IMR-90 (cell line): ENCODE measurements around the gene HOXC12. TPM values are rescaled to one million over a fixed set of nuclear protein-coding genes. Genes with fewer than 3 reads are reported as not detected.

Experiments
- ATAC-seq: fragments of 200-7000 bp; cut with Tn5 transposase; 2 replicates; pipeline ENCODE4 v1.9.1; 2020; ENCODE audit warnings: low read depth, mild to moderate bottlenecking, moderate library complexity
- BruUV-seq: library from RNA; stranded (reverse); fragments of 400-500 nt; replicated peaks from 2 replicates; lab custom pipeline; 2021; lab: Mats Ljungman, UMichigan
- CTCF ChIA-PET: fragments of 300-600 bp; formaldehyde crosslinking; extraction: SDS; loops from one replicate; lab custom pipeline; 2021; ENCODE audit warnings: antibody characterized with exemption; lab: Yijun Ruan, JAX
- POLR2A ChIA-PET: fragments of 300-600 bp; sonication (Branson Sonifier 250); formaldehyde crosslinking; loops from one replicate; lab custom pipeline; 2022; ENCODE audit warnings: antibody characterized with exemption; ENCODE audit not compliant: unreplicated experiment; lab: Charles Lee
- DNase-seq: peaks from one replicate; pipeline ENCODE4 v3.0.0; 2013
- H2AFZ ChIP-seq: replicated peaks from 2 replicates; pipeline ENCODE3; 2013; ENCODE audit warnings: low read length, mild to moderate bottlenecking; ENCODE audit not compliant: poor library complexity
- H2AK5ac ChIP-seq: 2 replicates; pipeline ENCODE4 v1.6.1; 2013; ENCODE audit warnings: low read depth, low read length, inconsistent platforms
- H2AK9ac ChIP-seq: replicated peaks from 2 replicates; pipeline ENCODE3; 2013; ENCODE audit warnings: mild to moderate bottlenecking, low read depth, low read length, moderate library complexity; ENCODE audit not compliant: poor library complexity
- H2BK120ac ChIP-seq: 2 replicates; pipeline ENCODE4 v1.6.1; 2013; ENCODE audit warnings: low read depth, low read length, inconsistent platforms
- H2BK15ac ChIP-seq: 3 replicates; pipeline ENCODE4 v1.6.1; 2013; ENCODE audit warnings: low read depth, low read length, inconsistent platforms
- H2BK20ac ChIP-seq: 2 replicates; pipeline ENCODE4 v1.6.1; 2013; ENCODE audit warnings: low read depth, mild to moderate bottlenecking, inconsistent platforms, low read length, moderate library complexity
- H2BK5ac ChIP-seq: 2 replicates; pipeline ENCODE4 v1.6.1; 2013; ENCODE audit warnings: mild to moderate bottlenecking, low read depth, low read length, inconsistent platforms; ENCODE audit not compliant: poor library complexity, severe bottlenecking
- H3K14ac ChIP-seq: replicated peaks from 2 replicates; pipeline ENCODE4 v1.6.1; 2013; ENCODE audit warnings: low read depth, low read length, inconsistent platforms
- H3K18ac ChIP-seq: 2 replicates; pipeline ENCODE4 v1.6.1; 2013; ENCODE audit warnings: low read depth, low read length, control low read depth
- H3K23ac ChIP-seq: 2 replicates; pipeline ENCODE4 v1.6.1; 2013; ENCODE audit warnings: low read depth, low read length, inconsistent platforms
- H3K27ac ChIP-seq: 2 replicates; pipeline ENCODE4 v1.5.1; 2013; ENCODE audit warnings: mild to moderate bottlenecking, control low read depth, low read length; ENCODE audit not compliant: insufficient read depth
- H3K27me3 ChIP-seq: 2 replicates; pipeline ENCODE4 v1.6.1; 2013; ENCODE audit warnings: low read length; ENCODE audit not compliant: control insufficient read depth, insufficient read depth
- H3K36me3 ChIP-seq: 2 replicates; pipeline ENCODE4 v1.6.1; 2013; ENCODE audit warnings: low read length, mixed read lengths; ENCODE audit not compliant: control insufficient read depth, insufficient read depth
- H3K4ac ChIP-seq: 2 replicates; pipeline ENCODE4 v1.6.1; 2013; ENCODE audit warnings: low read depth, low read length, inconsistent platforms
- H3K4me1 ChIP-seq: 2 replicates; pipeline ENCODE4 v1.6.1; 2013; ENCODE audit warnings: low read length, mixed read lengths; ENCODE audit not compliant: control insufficient read depth, insufficient read depth
- H3K4me2 ChIP-seq: 2 replicates; pipeline ENCODE4 v1.6.1; 2013; ENCODE audit warnings: low read depth, mild to moderate bottlenecking, control low read depth, low read length, moderate library complexity
- H3K4me3 ChIP-seq: 2 replicates; pipeline ENCODE4 v1.5.1; 2013; ENCODE audit warnings: low read depth, mild to moderate bottlenecking, control low read depth, low read length, moderate library complexity; ENCODE audit not compliant: insufficient read depth
- H3K56ac ChIP-seq: 2 replicates; pipeline ENCODE4 v1.6.1; 2013; ENCODE audit warnings: low read length, inconsistent platforms; ENCODE audit not compliant: insufficient read depth; ENCODE audit errors: extremely low read depth
- H3K79me1 ChIP-seq, 2 experiments: 2 replicates each; pipeline ENCODE4 v1.6.1; 2013; ENCODE audit warnings: low read length in 2 of 2, inconsistent platforms in 1 of 2, low read depth in 1 of 2
- H3K9ac ChIP-seq: 2 replicates; pipeline ENCODE4 v1.6.1; 2013; ENCODE audit warnings: low read depth, low read length, control low read depth
- H3K9me1 ChIP-seq: 2 replicates; pipeline ENCODE4 v1.6.1; 2013; ENCODE audit warnings: low read length, inconsistent platforms; ENCODE audit not compliant: insufficient read depth
- H3K9me3 ChIP-seq: 2 replicates; pipeline ENCODE4 v1.6.1; 2013; ENCODE audit warnings: low read length; ENCODE audit not compliant: control insufficient read depth, insufficient read depth
- H4K20me1 ChIP-seq: 2 replicates; pipeline ENCODE4 v1.6.1; 2013; ENCODE audit warnings: low read length, inconsistent platforms; ENCODE audit not compliant: insufficient read depth
- H4K5ac ChIP-seq: 2 replicates; pipeline ENCODE4 v1.6.1; 2013; ENCODE audit warnings: mild to moderate bottlenecking, low read depth, low read length, control low read depth
- H4K8ac ChIP-seq, 2 experiments: 2 replicates each; pipeline ENCODE4 v1.6.1; 2013; ENCODE audit warnings: low read depth in 2 of 2, low read length in 2 of 2, control low read depth in 1 of 2, inconsistent platforms in 1 of 2
- H4K91ac ChIP-seq: 2 replicates; pipeline ENCODE4 v1.6.1; 2013; ENCODE audit warnings: low read depth, low read length, inconsistent platforms; ENCODE audit not compliant: insufficient read depth
- BHLHE40 ChIP-seq: fragments of 150-350 bp; IDR thresholded peaks from 2 replicates; pipeline ENCODE4 v1.6.1; 2016; ENCODE audit warnings: mild to moderate bottlenecking, low read depth, low read length
- CEBPB ChIP-seq: IDR thresholded peaks from 2 replicates; pipeline ENCODE4 v1.6.1; 2012; ENCODE audit warnings: low read depth, low read length, improper control_type of control experiment
- CHD1 ChIP-seq: IDR thresholded peaks from 2 replicates; pipeline ENCODE4 v1.6.1; 2012; ENCODE audit warnings: low read depth, low read length, improper control_type of control experiment
- CTCF ChIP-seq: conservative IDR thresholded peaks from 2 replicates; pipeline ENCODE4 v1.5.1; 2012; ENCODE audit warnings: mild to moderate bottlenecking, low read depth, low read length, improper control_type of control experiment
- ELK1 ChIP-seq: fragments of 150-350 bp; IDR thresholded peaks from 2 replicates; pipeline ENCODE4 v1.6.1; 2016; ENCODE audit warnings: low read depth, mild to moderate bottlenecking, low read length, moderate library complexity, borderline replicate concordance
- FOS ChIP-seq: fragments of 150-350 bp; IDR thresholded peaks from 2 replicates; pipeline ENCODE4 v1.6.1; 2016; ENCODE audit warnings: low read depth, low read length
- MAFK ChIP-seq: IDR thresholded peaks from 2 replicates; pipeline ENCODE4 v1.6.1; 2012; ENCODE audit warnings: low read depth, low read length, improper control_type of control experiment
- MAZ ChIP-seq: IDR thresholded peaks from 2 replicates; pipeline ENCODE4 v1.6.1; 2012; ENCODE audit warnings: low read depth, mild to moderate bottlenecking, low read length, improper control_type of control experiment, moderate library complexity, borderline replicate concordance
- MXI1 ChIP-seq: IDR thresholded peaks from 2 replicates; pipeline ENCODE4 v1.6.1; 2012; ENCODE audit warnings: low read depth, mild to moderate bottlenecking, low read length, moderate library complexity, borderline replicate concordance
- NFE2L2 ChIP-seq: fragments of 150-350 bp; IDR thresholded peaks from 2 replicates; pipeline ENCODE4 v1.6.1; 2016; ENCODE audit warnings: low read depth, mild to moderate bottlenecking, low read length
- POLR2A ChIP-seq: IDR thresholded peaks from 2 replicates; pipeline ENCODE4 v1.6.1; 2012; ENCODE audit warnings: mild to moderate bottlenecking, low read depth, low read length
- RAD21 ChIP-seq: IDR thresholded peaks from 2 replicates; pipeline ENCODE4 v1.6.1; 2012; ENCODE audit warnings: low read length, improper control_type of control experiment
- RCOR1 ChIP-seq: IDR thresholded peaks from 2 replicates; pipeline ENCODE4 v1.6.1; 2012; ENCODE audit warnings: mild to moderate bottlenecking, low read length, improper control_type of control experiment; ENCODE audit not compliant: insufficient replicate concordance
- RFX5 ChIP-seq: IDR thresholded peaks from 2 replicates; pipeline ENCODE4 v1.8.0; 2012; ENCODE audit warnings: low read depth, mild to moderate bottlenecking, low read length, moderate library complexity
- SMC3 ChIP-seq: fragments of 150-350 bp; IDR thresholded peaks from 2 replicates; pipeline ENCODE4 v1.6.1; 2016; ENCODE audit warnings: low read depth, mild to moderate bottlenecking, antibody characterized with exemption, low read length, moderate library complexity
- USF2 ChIP-seq: fragments of 150-350 bp; IDR thresholded peaks from 2 replicates; pipeline ENCODE4 v1.6.1; 2017; ENCODE audit warnings: mild to moderate bottlenecking, antibody characterized with exemption, low read length, low read depth
- WGBS, 2 experiments: methylation state at CpG; one replicate each; pipeline versions ENCODE4 v1.1.5 to v1.1.7; 2013; ENCODE audit warnings: missing lambda C conversion rate in 2 of 2; ENCODE audit not compliant: insufficient read length in 1 of 2; ENCODE audit errors: extremely low coverage in 2 of 2; 5-methylcytosine and 5-hydroxymethylcytosine counted together
- dilution Hi-C: fragments of 300-500 bp; cut with HindIII; formaldehyde crosslinking; loops from one replicate; pipeline ENCODE4 v1.14.3; 2018; ENCODE audit warnings: low sequenced_read_pairs; ENCODE audit not compliant: unreplicated experiment
- in situ Hi-C: fragments of 300-500 bp; cut with MboI; formaldehyde crosslinking; loops from 3 replicates; pipeline ENCODE4 v1.14.3; 2019; ENCODE audit warnings: low sequenced_read_pairs, inconsistent platforms, mixed read lengths
- intact Hi-C: fragments of 100-400 bp; cut with micrococcal nuclease; formaldehyde crosslinking; loops from 2 replicates; pipeline ENCODE4 v1.10.0; 2022
- polyA plus RNA-seq, 3 experiments: library from polyadenylated mRNA; depleted of rRNA; stranded (reverse); fragments of >200 nt; gene quantifications; 2 replicates each; pipeline ENCODE4 v1.2.3, GENCODE V29; 2012; ENCODE audit warnings: low replicate concordance in 1 of 3
- total RNA-seq: library from RNA; depleted of rRNA; stranded (reverse); fragments of >200 nt; gene quantifications from 2 replicates; pipeline ENCODE4 v1.2.3, GENCODE V29; 2012

HOXC12 gene
- total and polyA plus RNA-seq, 2 of the 4 experiments (the other 2 are of a cell fraction) = not detected

GRCh38 chr12:53975479-53976152, 20.9 kb downstream of the HOXC12 start:
- no peak for TF ChIP-seq MAZ
- no peak for TF ChIP-seq BHLHE40
- TF ChIP-seq NFE2L2 = no peak
- TF ChIP-seq SMC3 = no peak
- TF ChIP-seq USF2 = no peak
- TF ChIP-seq CTCF = no peak
- TF ChIP-seq MXI1 = no peak
- TF ChIP-seq RAD21 = no peak
- TF ChIP-seq MAFK = no peak
- TF ChIP-seq RCOR1 = no peak
- no peak for TF ChIP-seq CHD1
- TF ChIP-seq POLR2A = no peak
- no peak for TF ChIP-seq CEBPB
- TF ChIP-seq RFX5 = no peak
- no peak for TF ChIP-seq ELK1
- TF ChIP-seq FOS = no peak
- intact Hi-C loops (no loop called here), in situ Hi-C loops (no loop called here), dilution Hi-C loops (no loop called here)
- Histone ChIP-seq H3K18ac (no peak overlapping the region), H2BK120ac (no peak overlapping the region), H3K36me3 (no peaks in the 10 kb centered on the region), H3K79me1 (no peaks in the 10 kb centered on the region), H2AK9ac (no peak overlapping the region), H4K5ac (no peak overlapping the region), H3K27me3 (peaks cover 95% of the 10 kb centered on the region), H3K4me2 (no peak overlapping the region), H3K4me1 (peaks cover 2% of the 10 kb centered on the region; the same call in 1 of the 2 replicates), H4K91ac (no peak overlapping the region), H2AK5ac (no peak overlapping the region), H4K8ac (no peak overlapping the region), H3K4ac (no peak overlapping the region), H2AFZ (peak overlapping the region; percentile 14), H2BK15ac (no peak overlapping the region), H3K23ac (no peak overlapping the region), H3K9me1 (no peaks in the 10 kb centered on the region), H3K9ac (no peak overlapping the region), H2BK20ac (no peak overlapping the region), H3K14ac (no peak overlapping the region), H3K56ac (no peak overlapping the region), H4K20me1 (peaks cover 2% of the 10 kb centered on the region; the same call in 1 of the 2 replicates), H2BK5ac (no peak overlapping the region), H3K9me3 (peaks cover 16% of the 10 kb centered on the region), H3K27ac (no peak overlapping the region), H3K4me3 (no peak overlapping the region)
- BruUV-seq = no TSS peak
- DNase-seq (no peak), ATAC-seq (no peak)
- ChIA-PET CTCF (interaction anchor here (0.6 kb wide), 1 partner anchor 98 kb away, joined by 3 read pairs; no protein-coding TSS in a partner anchor), POLR2A (no interaction called here)
- WGBS, 2 experiments = 16% methylated on average over 5 of the region's 31 CpGs; no CpG with 5 or more reads in 1 of the 2 experiments
